HG03442 (cell line): ENCODE data around the gene DLG2.
"Not testable (repeated sequence)": the region's sequence is repeated elsewhere in the genome, so short reads cannot be mapped to it uniquely, and the experiment has no call there.

Source experiments
- ATAC-seq: cut with Tn5 transposase; IDR thresholded peaks from one replicate; pipeline ENCODE4 v1.9.1; 2021; ENCODE audit warnings: mild to moderate bottlenecking, moderate library complexity; ENCODE audit not compliant: unreplicated experiment

The DLG2 gene

GRCh38 chr11:83434812-83435211 is 2192.3 kb downstream of the DLG2 start:
- ATAC-seq: not testable (repeated sequence)

GRCh38 chr11:83427943-83428342 is 2199.2 kb downstream of the DLG2 start:
- no peak for ATAC-seq

GRCh38 chr11:83427501-83427900 is 2199.6 kb downstream of the DLG2 start:
- no peak for ATAC-seq

- ATAC-seq: no peak
These were observed 2202.0 kb downstream of the DLG2 start for GRCh38 chr11:83425137-83425466.

- ATAC-seq: no peak
These were observed 2202.6 kb downstream of the DLG2 start for GRCh38 chr11:83424376-83425136.

- ATAC-seq: not testable (repeated sequence)
These were observed 2204.5 kb downstream of the DLG2 start for GRCh38 chr11:83422641-83423040.

GRCh38 chr11:83410605-83411565 is 2216.3 kb downstream of the DLG2 start:
- ATAC-seq: no peak

- ATAC-seq: no peak
These were observed 2217.3 kb downstream of the DLG2 start for GRCh38 chr11:83409891-83410290.

GRCh38 chr11:83409476-83409875 is 2217.7 kb downstream of the DLG2 start:
- ATAC-seq: no peak

GRCh38 chr11:83408946-83409345 is 2218.2 kb downstream of the DLG2 start:
- ATAC-seq: no peak
